Lower leg skin (tissue), 4 donors: ENCODE data around the gene FANCI. TPM values are rescaled to one million over a fixed set of nuclear protein-coding genes. Genes with fewer than 3 reads are reported as not detected.

Experiments used
- DNase-seq, 2 donors: peaks; one replicate each; pipeline ENCODE4 v3.0.0-alpha.2; 2019; ENCODE audit warnings: low spot score in 2 of 2
- H3K4me3 ChIP-seq: fragments of 200-600 bp; sonication (generic); 2 replicates; pipeline ENCODE4 v1.5.1; 2017; ENCODE audit warnings: mild to moderate bottlenecking, low read depth; ENCODE audit not compliant: poor library complexity, severe bottlenecking
- CTCF ChIP-seq, 3 donors: fragments of 450-650 bp; IDR thresholded peaks; one replicate each; pipeline ENCODE4 v1.5.1; 2016; ENCODE audit warnings: antibody characterized with exemption in 3 of 3, mild to moderate bottlenecking in 3 of 3, moderate library complexity in 2 of 3
- POLR2A ChIP-seq, 2 donors: fragments of 450-650 bp; IDR thresholded peaks; one replicate each; pipeline ENCODE4 v1.6.1; 2016 to 2017; ENCODE audit warnings: antibody characterized with exemption in 2 of 2, mild to moderate bottlenecking in 1 of 2, moderate library complexity in 1 of 2
- WGBS, 2 donors: methylation state at CpG; one replicate each; pipeline ENCODE4 v1.1.5; 2018; 5-methylcytosine and 5-hydroxymethylcytosine counted together
- intact Hi-C: fragments of 100-400 bp; cut with DNase I; formaldehyde crosslinking; loops from one replicate; pipeline ENCODE4 v1.15.0; 2023; ENCODE audit warnings: low total_unique reads
- total RNA-seq, 4 donors: library from RNA; depleted of rRNA; stranded (reverse); fragments of >200 nt; gene quantifications; one replicate each; pipeline ENCODE4 v1.1.0, GENCODE V29; 2016

The FANCI gene
- total RNA-seq, 4 donors from 2014 or later: 4.5 to 22.0 (median 8.5) TPM

GRCh38 chr15:89301304-89302089 lies 57.7 kb downstream of the FANCI start:
- 83 to 88% methylated on average over 5 of the region's 5 CpGs for WGBS, 2 donors
- H3K4me3 ChIP-seq: no peak overlapping the region
- intact Hi-C loops: no loop called here
- no peak for TF ChIP-seq POLR2A (IDR thresholded peaks at IDR 0.05)
- TF ChIP-seq CTCF (IDR thresholded peaks at IDR 0.05): no peak
- DNase-seq: no peak

- TF ChIP-seq POLR2A (IDR thresholded peaks at IDR 0.05) (no peak), CTCF (IDR thresholded peaks at IDR 0.05) (no peak)
- H3K4me3 ChIP-seq: no peak overlapping the region
- intact Hi-C loops: no loop called here
- 94 to 95% methylated on average over 2 of the region's 2 CpGs for WGBS, 2 donors
- DNase-seq: no peak
Observed at GRCh38 chr15:89303986-89304385, 60.2 kb downstream of the FANCI start.

- intact Hi-C loops: no loop called here
- no peak for TF ChIP-seq POLR2A (IDR thresholded peaks at IDR 0.05)
- no peak for TF ChIP-seq CTCF (IDR thresholded peaks at IDR 0.05)
- no peak for DNase-seq
- 97 to 98% methylated on average over 3 of the region's 3 CpGs for WGBS, 2 donors
- no peak overlapping the region for H3K4me3 ChIP-seq
Observed at GRCh38 chr15:89305395-89305794, 61.6 kb downstream of the FANCI start.

GRCh38 chr15:89307046-89307587 lies 63.3 kb downstream of the FANCI start:
- no peak overlapping the region for H3K4me3 ChIP-seq
- TF ChIP-seq POLR2A (IDR thresholded peaks at IDR 0.05) (no peak), CTCF (IDR thresholded peaks at IDR 0.05) (no peak)
- intact Hi-C loops: no loop called here
- DNase-seq: no peak
- 86 to 91% methylated on average over 2 of the region's 2 CpGs for WGBS, 2 donors

- H3K4me3 ChIP-seq: no peak overlapping the region
- no peak for DNase-seq
- TF ChIP-seq CTCF (IDR thresholded peaks at IDR 0.05) (no peak), POLR2A (IDR thresholded peaks at IDR 0.05) (no peak)
- 85 to 91% methylated on average over 2 of the region's 2 CpGs for WGBS, 2 donors
- intact Hi-C loops: no loop called here
Observed at GRCh38 chr15:89307791-89308190, 64.0 kb downstream of the FANCI start.
